ENCODE results near the gene MRPL51.

- TF ChIP-seq CTCF (IDR thresholded peaks at IDR 0.05) (no peak), POLR2A (IDR thresholded peaks at IDR 0.05) (no peak), POLR2AphosphoS5 (IDR thresholded peaks at IDR 0.05) (no peak), EP300 (IDR thresholded peaks at IDR 0.05; ENCODE audit: low read depth) (no peak)
Observed at GRCh38 chr12:6469092-6469491, 24.0 kb downstream of the MRPL51 start.
